NB4 (cell line): Measurements from ENCODE around the gene RCCD1.

Experiments used
- POLR2A ChIP-seq: IDR thresholded peaks from 2 replicates; pipeline ENCODE4 v1.6.1; 2011; ENCODE audit warnings: mild to moderate bottlenecking; ENCODE audit not compliant: insufficient read length; ENCODE audit errors: extremely low read depth
- TF ChIP-seq, protein P1 (sequence below): IDR thresholded peaks from 2 replicates; pipeline ENCODE4 v1.6.1; 2011; ENCODE audit warnings: low read depth, low read length

GRCh38 chr15:90994059-90994416, 39.4 kb downstream of the RCCD1 start:
- TF ChIP-seq POLR2A, result no peak
- TF ChIP-seq, protein P1, sequence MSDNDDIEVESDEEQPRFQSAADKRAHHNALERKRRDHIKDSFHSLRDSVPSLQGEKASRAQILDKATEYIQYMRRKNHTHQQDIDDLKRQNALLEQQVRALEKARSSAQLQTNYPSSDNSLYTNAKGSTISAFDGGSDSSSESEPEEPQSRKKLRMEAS, result no peak
